Measurements from ENCODE around the gene DENND2D.

DNA sequence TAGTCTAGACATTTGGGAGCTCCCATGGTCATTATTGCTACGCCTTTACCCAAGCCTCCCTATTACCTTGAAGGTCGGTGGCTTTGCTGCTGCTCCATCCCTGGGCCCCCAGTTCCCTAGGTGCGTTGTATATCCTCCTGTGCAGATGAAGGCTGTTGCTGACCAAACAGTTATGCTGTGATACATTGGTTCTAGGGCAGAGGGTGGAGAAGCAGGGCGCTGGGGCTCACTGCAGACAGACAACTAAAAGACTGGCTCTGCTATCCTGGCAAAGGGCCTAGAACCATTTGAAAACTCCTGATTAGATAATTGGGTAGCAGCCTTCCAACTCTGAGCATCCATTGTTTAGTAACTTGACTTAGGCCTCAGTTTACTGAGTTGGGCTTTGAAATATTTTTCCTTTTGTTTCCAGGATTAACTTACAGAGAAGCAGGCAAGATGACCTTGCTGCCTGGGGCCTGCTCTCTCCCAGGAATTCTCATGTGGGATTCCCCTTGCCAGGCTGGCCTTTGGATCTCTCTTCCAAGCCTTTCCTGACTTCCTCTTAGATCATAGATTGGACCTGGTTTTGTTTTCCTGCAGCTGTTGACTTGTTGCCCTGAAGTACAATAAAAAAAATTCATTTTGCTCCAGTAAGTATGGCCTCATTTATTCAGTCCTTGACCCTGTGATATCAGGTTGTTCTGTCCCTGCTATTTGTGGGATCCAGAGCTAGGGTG is 42.5 kb upstream of the DENND2D start:
- TF ChIP-seq, protein P1, sequence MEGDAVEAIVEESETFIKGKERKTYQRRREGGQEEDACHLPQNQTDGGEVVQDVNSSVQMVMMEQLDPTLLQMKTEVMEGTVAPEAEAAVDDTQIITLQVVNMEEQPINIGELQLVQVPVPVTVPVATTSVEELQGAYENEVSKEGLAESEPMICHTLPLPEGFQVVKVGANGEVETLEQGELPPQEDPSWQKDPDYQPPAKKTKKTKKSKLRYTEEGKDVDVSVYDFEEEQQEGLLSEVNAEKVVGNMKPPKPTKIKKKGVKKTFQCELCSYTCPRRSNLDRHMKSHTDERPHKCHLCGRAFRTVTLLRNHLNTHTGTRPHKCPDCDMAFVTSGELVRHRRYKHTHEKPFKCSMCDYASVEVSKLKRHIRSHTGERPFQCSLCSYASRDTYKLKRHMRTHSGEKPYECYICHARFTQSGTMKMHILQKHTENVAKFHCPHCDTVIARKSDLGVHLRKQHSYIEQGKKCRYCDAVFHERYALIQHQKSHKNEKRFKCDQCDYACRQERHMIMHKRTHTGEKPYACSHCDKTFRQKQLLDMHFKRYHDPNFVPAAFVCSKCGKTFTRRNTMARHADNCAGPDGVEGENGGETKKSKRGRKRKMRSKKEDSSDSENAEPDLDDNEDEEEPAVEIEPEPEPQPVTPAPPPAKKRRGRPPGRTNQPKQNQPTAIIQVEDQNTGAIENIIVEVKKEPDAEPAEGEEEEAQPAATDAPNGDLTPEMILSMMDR (optimal IDR thresholded peaks at IDR 0.05 in 1 of 3, IDR thresholded peaks at IDR 0.05 in 1 of 3, conservative IDR thresholded peaks at IDR 0.05 in 1 of 3; ENCODE audit: extremely low read depth in 1 of 3, insufficient read depth in 2 of 3, low read length in 3 of 3): no peak
- no peak for TF ChIP-seq EZH2 (IDR thresholded peaks at IDR 0.05; ENCODE audit: low read length)
